Activated naive CD8-positive, alpha-beta T cell treated with anti-CD3 and anti-CD28 coated beads, Interleukin-2, amount 50 U/mL, for 16 hours (primary cell): ENCODE results near the gene TIMM23.

ENCODE experiments used
- DNase-seq: peaks from one replicate; pipeline ENCODE4 v3.0.0-alpha.2; 2020; ENCODE audit warnings: low read depth, low spot score

The TIMM23 gene

GRCh38 chr10:46052057-46052790, 79.9 kb downstream of the TIMM23 start:
- DNase-seq, result no peak

GRCh38 chr10:46052791-46053375, 80.6 kb downstream of the TIMM23 start:
- no peak for DNase-seq
